CD4-positive, alpha-beta T cell treated with Interleukin-4 for 1 hour (primary cell): ENCODE measurements around the gene RAB40B.
"Not testable (repeated sequence)": the region's sequence is repeated elsewhere in the genome, so short reads cannot be mapped to it uniquely, and the experiment has no call there.

Source experiments
- DNase-seq, 2 donors: peaks; one replicate each; pipeline ENCODE4 v3.0.0-alpha.2; 2020 to 2022

The RAB40B gene

GRCh38 chr17:82665891-82666290 lies 32.6 kb downstream of the RAB40B start:
- no peak for DNase-seq

DNA sequence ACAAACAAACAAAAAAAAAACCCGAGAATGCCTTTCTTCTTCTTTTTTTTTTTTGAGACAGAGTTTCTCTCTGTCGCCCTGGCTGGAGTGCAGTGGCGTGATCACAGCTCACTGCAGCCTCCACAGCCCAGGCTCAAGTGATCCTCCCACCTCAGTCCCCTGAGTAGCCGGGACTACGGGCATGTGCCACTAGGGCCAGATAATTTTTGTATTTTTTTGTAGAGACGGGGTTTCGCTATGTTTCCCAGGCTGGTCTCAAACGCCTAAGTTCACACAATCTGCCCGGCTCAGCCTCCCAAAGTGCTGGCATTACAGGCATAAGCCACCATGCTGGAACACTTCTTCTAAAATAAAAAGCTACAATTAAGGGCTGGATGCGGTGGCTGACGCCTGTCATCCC lies 33.3 kb downstream of the RAB40B start:
- DNase-seq, result no peak

- DNase-seq, result no peak
Measured at GRCh38 chr17:82664701-82665182, 33.8 kb downstream of the RAB40B start.

DNA sequence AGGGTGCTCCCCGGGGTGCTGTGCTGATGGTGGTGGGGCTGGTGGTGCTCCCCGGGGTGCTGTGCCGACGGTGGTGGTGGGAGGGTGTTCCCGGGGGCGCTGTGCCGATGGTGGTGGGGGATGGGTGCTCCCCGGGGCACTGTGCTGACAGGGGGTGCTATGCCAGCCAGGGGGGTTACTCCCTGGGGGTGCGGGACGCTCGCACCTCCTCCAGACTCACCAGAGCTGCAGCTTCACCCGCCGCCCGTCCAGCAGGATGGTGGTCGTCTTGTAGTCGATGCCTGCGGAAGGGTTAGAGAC lies 34.3 kb downstream of the RAB40B start:
- DNase-seq, result no peak

GRCh38 chr17:82663381-82664275 lies 34.9 kb downstream of the RAB40B start:
- no peak for DNase-seq

- no peak for DNase-seq
Measured at GRCh38 chr17:82662711-82663261, 35.7 kb downstream of the RAB40B start.

GRCh38 chr17:82661717-82662683 lies 36.5 kb downstream of the RAB40B start:
- no peak for DNase-seq

- DNase-seq, result no peak
Measured at GRCh38 chr17:82659886-82660285, 38.6 kb downstream of the RAB40B start.

- DNase-seq, result no peak
Measured at GRCh38 chr17:82658796-82659452, 39.6 kb downstream of the RAB40B start.

DNA sequence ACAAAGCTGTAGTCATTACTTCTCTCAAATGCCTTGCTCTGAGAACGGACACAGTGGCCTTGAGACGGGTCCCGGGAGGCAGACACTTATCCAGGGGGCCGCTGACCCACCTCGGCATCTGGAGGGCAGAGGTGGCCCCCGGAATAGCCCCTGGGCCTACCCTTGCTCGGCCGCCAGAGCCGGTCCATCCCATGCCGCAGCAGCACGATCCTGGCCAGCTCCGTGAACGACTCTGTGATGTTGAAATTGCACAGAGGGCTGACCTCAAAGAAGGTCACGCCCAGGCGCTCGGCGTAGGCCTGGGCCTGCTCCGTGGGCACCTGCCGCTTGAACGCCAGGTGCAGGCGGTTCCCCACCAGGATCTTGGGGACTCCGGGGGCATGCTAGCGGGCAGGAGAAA lies 40.2 kb downstream of the RAB40B start:
- DNase-seq, result no peak

DNA sequence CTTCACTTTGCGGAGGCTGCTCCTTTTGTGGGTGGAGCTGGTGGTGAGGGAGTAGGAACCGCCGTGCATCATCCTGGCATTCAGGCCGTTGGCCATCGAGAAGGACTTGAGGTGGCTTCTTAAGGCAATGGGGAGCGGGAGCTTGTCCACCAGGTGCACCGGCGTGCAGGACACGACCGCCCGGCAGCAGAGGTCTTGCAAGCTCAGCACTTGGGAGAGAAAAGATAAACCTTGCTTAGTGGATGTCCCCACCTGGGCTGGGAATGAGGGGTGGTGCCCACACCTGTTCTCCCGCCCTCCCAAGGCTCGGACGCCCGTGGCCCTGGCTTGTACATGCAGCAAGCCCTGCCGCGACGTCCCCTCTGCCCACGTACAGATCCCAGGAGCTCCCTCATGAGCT lies 40.6 kb downstream of the RAB40B start:
- no peak for DNase-seq

GRCh38 chr17:82656266-82656665 lies 42.2 kb downstream of the RAB40B start:
- no peak for DNase-seq

- no peak for DNase-seq
Measured at GRCh38 chr17:82655523-82655922, 43.0 kb downstream of the RAB40B start.

DNA sequence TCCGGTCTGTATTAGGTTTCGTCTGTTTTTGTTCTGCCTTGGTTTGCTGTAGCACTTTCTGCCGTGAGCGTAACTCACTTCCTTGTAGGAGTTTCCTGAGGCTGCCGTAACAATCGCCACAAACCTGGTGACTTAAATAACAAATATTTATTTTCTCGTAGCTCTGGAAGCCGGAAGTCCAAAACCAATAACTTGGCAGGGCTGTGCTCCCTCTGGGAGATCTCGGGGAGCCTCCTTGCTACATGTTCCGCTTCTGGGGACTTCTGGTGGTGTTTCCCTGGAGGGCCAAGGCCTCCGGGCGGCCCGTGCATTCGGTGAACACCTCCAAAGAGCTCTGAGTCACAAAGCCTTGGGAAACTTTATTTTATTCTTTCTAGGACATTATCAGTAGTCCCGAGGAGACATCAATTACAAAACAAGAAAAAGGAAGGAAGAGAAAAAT lies 43.4 kb downstream of the RAB40B start:
- no peak for DNase-seq

DNA sequence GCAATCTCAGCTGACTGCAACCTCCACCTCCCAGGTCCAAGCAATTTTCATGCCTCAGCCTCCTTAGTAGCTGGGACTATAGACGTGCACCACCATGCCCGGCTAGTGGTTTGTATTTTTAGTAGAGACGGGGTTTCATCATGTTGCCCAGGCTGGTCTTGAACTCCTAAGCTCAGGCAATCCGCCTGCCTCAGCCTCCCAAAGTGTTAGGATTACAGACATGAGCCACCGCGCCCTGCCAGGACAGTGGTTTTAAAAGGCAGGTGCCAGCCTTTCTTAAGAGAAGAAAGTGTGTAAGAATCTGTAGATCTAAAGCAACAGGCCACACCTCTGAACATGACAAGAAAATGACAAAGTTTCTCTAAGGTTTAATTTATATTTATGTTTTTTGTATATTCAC lies 43.9 kb downstream of the RAB40B start:
- not testable (repeated sequence) for DNase-seq

DNA sequence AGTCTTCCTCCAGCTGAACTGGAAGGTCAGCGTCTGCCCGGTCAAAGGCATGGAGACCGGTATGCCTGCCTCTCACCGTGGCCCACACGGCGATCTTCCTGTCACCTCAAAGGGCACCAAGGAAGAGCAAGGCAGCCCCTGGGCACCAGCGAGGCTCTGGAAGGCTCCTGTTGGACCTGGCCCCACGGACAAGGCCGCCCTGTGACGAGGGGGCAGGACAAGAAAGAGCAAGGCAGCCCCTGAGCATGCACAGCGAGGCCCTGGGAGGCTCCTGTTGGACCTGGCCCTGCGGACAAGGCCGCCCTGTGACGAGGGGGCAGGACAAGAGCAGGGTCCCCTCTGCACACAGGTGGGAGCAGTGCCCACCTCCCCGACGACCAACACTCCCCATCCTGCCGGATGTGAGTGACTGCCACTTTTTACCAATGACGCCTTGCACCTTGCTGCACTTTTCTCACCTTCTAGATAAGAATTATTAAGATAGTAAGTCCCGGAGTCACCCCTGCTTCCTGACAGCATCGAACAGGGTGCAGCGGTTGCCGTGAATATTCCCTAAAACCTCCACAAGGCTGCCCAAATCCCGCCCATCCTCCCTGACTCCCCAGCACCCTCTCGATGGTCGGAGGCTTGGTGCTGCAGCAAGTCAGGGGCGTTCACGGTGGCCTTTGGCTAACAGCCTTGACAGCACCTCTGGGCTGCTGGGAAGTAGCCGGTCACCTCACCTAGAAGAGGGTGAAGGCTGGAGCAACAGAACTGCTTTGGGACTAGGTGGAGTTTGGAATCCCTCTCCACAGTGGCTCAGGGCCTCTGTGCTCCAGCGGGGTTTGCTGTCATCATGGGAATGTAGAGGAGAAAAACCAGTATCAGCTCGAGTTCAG lies 44.6 kb downstream of the RAB40B start:
- no peak for DNase-seq

- no peak for DNase-seq
Measured at GRCh38 chr17:82650723-82651122, 47.8 kb downstream of the RAB40B start.

DNA sequence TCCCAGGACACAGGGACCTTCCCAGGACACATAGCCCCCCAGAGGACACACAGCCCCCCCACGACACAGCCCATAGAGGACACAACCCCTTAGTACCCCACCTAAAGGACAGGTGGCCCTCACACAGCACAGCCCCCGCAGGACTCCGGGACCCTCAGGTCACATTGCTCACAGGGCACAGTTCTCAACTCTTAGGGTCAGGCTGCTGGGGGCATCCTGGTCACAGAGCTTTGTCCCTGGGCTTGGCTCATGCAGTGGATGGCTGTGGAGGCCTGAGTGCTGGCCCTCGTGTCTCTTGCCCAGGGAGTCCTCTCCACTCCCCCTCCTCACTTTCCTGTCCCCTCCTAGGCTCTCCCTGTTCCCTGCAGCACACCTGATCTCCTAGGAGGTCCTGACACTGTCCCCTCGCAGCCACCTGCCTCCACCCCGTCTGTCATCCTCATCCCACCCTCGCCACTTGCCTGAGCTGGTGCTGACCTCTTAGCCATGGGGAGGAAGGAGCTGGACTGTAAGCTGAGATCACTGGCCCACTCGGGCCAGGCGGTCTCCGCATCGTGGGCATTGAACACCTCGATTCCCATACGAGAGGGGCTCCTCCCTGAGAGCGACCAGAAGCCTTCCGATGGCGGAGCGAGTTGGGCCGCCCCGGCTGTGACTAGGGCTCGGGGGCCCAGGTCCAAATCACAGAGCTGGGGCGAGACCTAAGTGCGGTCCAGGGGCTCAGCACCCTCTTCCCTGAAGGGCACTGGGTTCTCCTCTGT lies 48.8 kb downstream of the RAB40B start:
- DNase-seq, result no peak

GRCh38 chr17:82648742-82649331 lies 49.7 kb downstream of the RAB40B start:
- no peak for DNase-seq

DNA sequence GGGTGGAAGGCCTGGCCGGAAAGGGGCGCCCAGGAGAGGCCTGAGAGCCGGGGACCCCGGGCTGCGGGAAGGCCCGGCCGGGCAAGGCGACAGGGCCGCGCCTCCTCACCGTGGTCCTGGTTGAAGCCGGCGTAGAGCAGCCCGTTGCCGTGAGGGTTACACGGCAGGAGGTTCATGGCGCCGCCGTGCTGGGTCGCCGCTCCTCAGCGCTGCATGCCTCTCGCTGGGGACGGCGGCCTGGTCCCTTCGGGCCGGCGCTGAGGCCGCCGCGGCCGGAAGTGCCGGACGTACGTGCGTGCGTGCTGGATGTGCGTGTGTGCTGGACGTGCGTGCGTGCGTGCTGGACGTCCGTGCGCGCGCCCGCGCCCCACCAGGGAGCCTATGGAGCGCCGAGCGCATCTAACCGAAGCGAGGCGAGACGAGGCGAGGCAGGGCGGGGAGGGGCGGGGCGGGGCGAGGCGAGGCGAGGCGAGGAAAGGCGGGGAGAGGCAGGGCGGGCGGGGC lies 50.3 kb downstream of the RAB40B start, which contains the start of gene WDR45B:
WDR45B (minus strand) TSS at position 280 of the 504 bp plus-strand sequence; CDS start at position 176, 104 bp downstream.
- peak; percentile 89 to 93 for DNase-seq
